OCI-LY3 (cell line): ENCODE results near the gene ITPRIPL1.

Experiments
- CTCF ChIP-seq: fragments of 200-600, 300-600 bp; sonication (generic); IDR thresholded peaks from 2 replicates; pipeline ENCODE4 v1.5.1; 2014; ENCODE audit warnings: antibody characterized with exemption, low read length, low read depth
- EZH2phosphoT487 ChIP-seq: fragments of 200-600 bp; shearing (Covaris generic); IDR thresholded peaks from 2 replicates; pipeline ENCODE4 v1.6.1; 2018; ENCODE audit warnings: antibody characterized with exemption, mixed run types, low read depth

- TF ChIP-seq CTCF (no peak), EZH2phosphoT487 (no peak)
These were observed 4.8 kb downstream of the ITPRIPL1 start for GRCh38 chr2:96329874-96330273.
